ENCODE measurements around the gene SBNO2. TPM values are rescaled to one million over a fixed set of nuclear protein-coding genes. Genes with fewer than 3 reads are reported as not detected.

SBNO2 gene, protein sequence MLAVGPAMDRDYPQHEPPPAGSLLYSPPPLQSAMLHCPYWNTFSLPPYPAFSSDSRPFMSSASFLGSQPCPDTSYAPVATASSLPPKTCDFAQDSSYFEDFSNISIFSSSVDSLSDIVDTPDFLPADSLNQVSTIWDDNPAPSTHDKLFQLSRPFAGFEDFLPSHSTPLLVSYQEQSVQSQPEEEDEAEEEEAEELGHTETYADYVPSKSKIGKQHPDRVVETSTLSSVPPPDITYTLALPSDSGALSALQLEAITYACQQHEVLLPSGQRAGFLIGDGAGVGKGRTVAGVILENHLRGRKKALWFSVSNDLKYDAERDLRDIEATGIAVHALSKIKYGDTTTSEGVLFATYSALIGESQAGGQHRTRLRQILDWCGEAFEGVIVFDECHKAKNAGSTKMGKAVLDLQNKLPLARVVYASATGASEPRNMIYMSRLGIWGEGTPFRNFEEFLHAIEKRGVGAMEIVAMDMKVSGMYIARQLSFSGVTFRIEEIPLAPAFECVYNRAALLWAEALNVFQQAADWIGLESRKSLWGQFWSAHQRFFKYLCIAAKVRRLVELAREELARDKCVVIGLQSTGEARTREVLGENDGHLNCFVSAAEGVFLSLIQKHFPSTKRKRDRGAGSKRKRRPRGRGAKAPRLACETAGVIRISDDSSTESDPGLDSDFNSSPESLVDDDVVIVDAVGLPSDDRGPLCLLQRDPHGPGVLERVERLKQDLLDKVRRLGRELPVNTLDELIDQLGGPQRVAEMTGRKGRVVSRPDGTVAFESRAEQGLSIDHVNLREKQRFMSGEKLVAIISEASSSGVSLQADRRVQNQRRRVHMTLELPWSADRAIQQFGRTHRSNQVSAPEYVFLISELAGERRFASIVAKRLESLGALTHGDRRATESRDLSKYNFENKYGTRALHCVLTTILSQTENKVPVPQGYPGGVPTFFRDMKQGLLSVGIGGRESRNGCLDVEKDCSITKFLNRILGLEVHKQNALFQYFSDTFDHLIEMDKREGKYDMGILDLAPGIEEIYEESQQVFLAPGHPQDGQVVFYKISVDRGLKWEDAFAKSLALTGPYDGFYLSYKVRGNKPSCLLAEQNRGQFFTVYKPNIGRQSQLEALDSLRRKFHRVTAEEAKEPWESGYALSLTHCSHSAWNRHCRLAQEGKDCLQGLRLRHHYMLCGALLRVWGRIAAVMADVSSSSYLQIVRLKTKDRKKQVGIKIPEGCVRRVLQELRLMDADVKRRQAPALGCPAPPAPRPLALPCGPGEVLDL (N-terminal part only)
- 100 to 1,000 TPM; 112 to 117 TPM for total RNA-seq

DNA sequence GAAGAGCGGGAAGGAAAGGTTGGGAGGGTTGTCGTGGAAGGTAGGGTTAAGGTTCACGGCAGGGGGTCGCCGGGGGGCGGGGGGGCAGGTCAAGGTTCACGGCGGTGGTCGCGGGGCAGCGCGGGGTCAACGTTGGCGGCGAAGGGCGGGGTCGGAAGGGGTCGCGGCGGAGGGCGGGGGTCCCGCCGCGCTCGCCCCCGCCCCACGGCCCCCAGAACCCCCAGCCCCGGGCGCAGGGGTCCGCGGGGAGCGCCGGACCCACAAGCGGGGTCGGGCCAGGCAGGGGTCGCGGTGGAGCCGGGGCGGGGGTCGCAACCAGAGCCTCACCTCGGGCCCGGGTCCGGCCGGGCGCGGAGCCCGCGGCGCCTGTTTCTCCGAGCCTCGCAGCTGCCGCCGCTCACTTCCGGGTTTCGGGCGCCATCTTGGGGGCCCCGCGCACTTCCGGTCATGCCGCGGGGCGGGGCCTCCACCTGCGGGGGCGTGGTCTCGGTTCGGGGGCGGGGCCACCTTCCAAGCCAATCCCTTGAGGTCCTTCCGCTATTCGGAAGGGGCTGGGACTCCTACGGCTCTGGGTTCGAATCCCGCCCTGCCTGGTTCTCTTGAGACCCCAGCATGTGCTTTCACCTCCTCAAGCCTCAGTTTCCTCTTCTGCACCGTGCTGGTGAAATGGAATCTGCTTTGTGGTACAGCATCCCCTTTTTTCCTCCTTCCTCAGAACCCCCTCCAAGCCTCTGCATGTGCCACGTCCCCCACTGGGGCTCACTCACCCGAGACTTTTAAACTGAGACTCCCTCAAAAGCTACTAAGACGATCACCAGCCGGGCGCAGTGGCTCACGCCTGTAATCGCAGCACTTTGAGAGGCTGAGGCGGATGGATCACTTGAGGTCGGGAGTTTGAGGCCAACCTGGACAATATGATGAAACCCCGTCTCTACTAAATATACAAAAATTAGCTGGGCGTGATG is at the start of gene SBNO2:
TSS of gene SBNO2 (minus strand) at position 424 of the 965 bp plus-strand sequence. CDS start 19,992 bp downstream, outside the sequence.
- DNase-seq = peak; percentile 96
- Mint-ChIP-seq H3K4me1 (ENCODE audit: low read depth) (peaks cover 38% of the 10 kb centered on the region), H3K9me3 (no peaks in the 10 kb centered on the region), H3K36me3 (ENCODE audit: low read depth) (no peaks in the 10 kb centered on the region), H3K27ac (peak within 1 kb of the TSS; percentile 89), H3K4me3 (peak within 1 kb of the TSS; percentile 87), H3K27me3 (ENCODE audit: low read depth) (no peaks in the 10 kb centered on the region)
- intact Hi-C loops (cut with micrococcal nuclease) = loop anchor here (1.0 kb wide), 2 partner anchors 15 to 42 kb away; no protein-coding TSS in a partner anchor
- CTCF ChIA-PET = interaction anchor here (1.0 to 1.2 kb wide), 2 partner anchors 92 to 109 kb away, joined by 3 to 4 read pairs; no protein-coding TSS in a partner anchor

DNA sequence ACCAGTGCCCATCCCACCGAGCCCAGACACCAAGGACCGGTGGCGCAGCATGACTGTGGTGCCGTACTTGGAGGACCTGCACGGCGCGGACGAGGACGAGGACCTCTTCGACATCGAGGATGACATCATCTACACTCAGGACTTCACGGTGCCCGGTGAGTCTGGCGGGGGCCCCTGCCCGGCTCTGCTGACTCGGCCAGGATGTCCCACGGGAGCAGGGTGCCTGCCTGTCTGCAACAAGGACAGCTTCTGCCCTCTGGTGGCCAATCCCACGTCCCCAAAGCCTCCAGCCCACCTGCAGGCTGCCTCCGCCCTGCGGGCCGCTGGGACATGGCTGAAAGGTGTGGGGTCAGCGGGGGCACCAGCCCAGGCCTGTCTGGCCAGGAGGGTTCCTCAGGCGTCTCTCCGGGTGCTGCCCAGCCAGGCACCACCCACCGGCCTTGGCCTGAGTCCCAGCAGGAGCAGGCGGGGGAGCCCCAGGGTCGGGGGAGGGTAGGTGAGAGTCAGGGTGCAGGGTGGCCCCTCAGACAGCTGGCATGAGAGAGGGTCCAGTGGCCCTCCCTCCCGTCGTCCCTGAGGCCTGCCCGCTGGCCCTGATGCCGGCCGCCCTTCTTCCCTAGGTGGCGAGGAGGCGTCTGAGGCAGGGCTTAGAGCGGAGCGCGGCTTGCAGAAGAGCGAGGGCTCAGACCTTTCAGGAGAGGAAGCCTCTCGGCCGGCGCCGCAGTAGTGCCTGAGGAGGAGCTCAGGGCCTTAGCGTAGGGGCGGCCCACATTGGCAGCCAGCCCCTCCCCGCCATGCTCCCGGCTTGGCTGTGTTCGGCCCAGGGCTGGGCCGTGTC is 49.2 kb upstream of the SBNO2 start:
- no peaks in the 10 kb centered on the region for H3K27me3 Mint-ChIP-seq (ENCODE audit: low read depth)
- CTCF ChIA-PET = interaction anchor here (0.6 to 2.3 kb wide), 3 partner anchors 9 to 29 kb away, joined by 3 to 11 read pairs (median 3); no protein-coding TSS in a partner anchor
- H3K4me3 Mint-ChIP-seq = no peak overlapping the region
- no peaks in the 10 kb centered on the region for H3K9me3 Mint-ChIP-seq
- intact Hi-C loops (cut with micrococcal nuclease) = no loop called here
- DNase-seq = peak; percentile 53
- H3K27ac Mint-ChIP-seq = no peak overlapping the region
- H3K36me3 Mint-ChIP-seq (ENCODE audit: low read depth) = peaks cover 5% of the 10 kb centered on the region
- no peaks in the 10 kb centered on the region for H3K4me1 Mint-ChIP-seq (ENCODE audit: low read depth)

DNA sequence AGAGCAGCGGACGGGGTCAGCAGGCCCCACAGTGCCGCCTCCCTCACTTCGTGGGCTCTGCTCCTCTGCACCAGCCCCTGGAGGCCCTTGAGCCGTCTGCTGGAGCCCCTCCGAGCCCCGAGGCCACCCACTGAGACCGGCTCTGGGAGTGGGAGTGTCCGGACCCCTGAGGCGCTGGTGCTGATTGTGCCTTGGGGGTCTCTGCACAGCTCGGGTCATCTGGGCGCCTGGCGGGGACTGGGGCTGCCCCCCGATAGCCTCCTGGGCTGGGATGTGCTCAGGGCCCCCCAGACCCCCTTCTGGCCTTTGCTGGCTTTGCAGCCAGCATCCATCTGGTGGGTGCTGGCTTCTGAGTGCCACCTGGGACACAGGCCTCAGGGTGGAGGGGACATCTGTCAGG is 48.3 kb upstream of the SBNO2 start:
- CTCF ChIA-PET = interaction anchor here (2.3 kb wide), 1 partner anchor 9 kb away, joined by 11 read pairs; no protein-coding TSS in a partner anchor
- intact Hi-C loops (cut with micrococcal nuclease) = no loop called here
- H3K4me1 Mint-ChIP-seq (ENCODE audit: low read depth) = no peaks in the 10 kb centered on the region

DNA sequence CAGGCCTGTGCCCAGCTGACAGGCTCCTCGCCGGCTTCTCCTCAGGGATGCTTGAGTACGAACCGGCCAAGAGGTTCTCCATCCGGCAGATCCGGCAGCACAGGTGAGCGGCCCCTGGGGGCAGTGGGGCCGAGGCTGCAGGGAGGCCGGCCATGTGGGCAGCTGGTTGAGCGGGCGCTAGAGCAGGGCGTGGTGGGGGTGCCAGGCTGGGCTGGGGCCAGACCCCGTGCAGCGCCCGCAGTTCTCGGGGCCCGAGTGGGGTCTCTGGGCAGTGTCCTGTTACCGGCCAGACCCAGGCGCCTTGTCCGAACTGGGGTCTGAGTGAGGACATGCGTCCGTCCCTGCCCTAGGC is 47.8 kb upstream of the SBNO2 start:
- H3K27me3 Mint-ChIP-seq (ENCODE audit: low read depth) = no peaks in the 10 kb centered on the region
- CTCF ChIA-PET = interaction anchor here (0.5 to 1.5 kb wide), 3 partner anchors 22 to 278 kb away, joined by 3 to 5 read pairs (median 5); no protein-coding TSS in a partner anchor
- H3K4me3 Mint-ChIP-seq = no peak overlapping the region
- H3K4me1 Mint-ChIP-seq (ENCODE audit: low read depth) = no peaks in the 10 kb centered on the region
- H3K36me3 Mint-ChIP-seq (ENCODE audit: low read depth) = no peaks in the 10 kb centered on the region
- no peak for DNase-seq
- H3K27ac Mint-ChIP-seq = no peak overlapping the region
- no peaks in the 10 kb centered on the region for H3K9me3 Mint-ChIP-seq
- intact Hi-C loops (cut with micrococcal nuclease) = no loop called here

More for the DNA sequence above, 48.3 kb upstream of the SBNO2 start:
- H3K27ac Mint-ChIP-seq = no peak overlapping the region
- no peaks in the 10 kb centered on the region for H3K9me3 Mint-ChIP-seq
- no peak overlapping the region for H3K4me3 Mint-ChIP-seq
- no peak for DNase-seq
- H3K27me3 Mint-ChIP-seq (ENCODE audit: low read depth) = no peaks in the 10 kb centered on the region
- peaks cover 3% of the 10 kb centered on the region for H3K36me3 Mint-ChIP-seq (ENCODE audit: low read depth)

GRCh38 chr19:1220976-1221903 is 47.2 kb upstream of the SBNO2 start:
- CTCF ChIA-PET = interaction anchor here (0.5 to 1.5 kb wide), 4 partner anchors 23 to 277 kb away, joined by 3 to 5 read pairs (median 4); no protein-coding TSS in a partner anchor
- intact Hi-C loops (cut with micrococcal nuclease) = no loop called here
- Mint-ChIP-seq H3K27ac (no peak overlapping the region), H3K27me3 (ENCODE audit: low read depth) (no peaks in the 10 kb centered on the region), H3K36me3 (ENCODE audit: low read depth) (no peaks in the 10 kb centered on the region), H3K4me1 (ENCODE audit: low read depth) (peaks cover 2% of the 10 kb centered on the region), H3K9me3 (no peaks in the 10 kb centered on the region), H3K4me3 (no peak overlapping the region)
- no peak for DNase-seq

- Mint-ChIP-seq H3K9me3 (no peaks in the 10 kb centered on the region), H3K4me1 (ENCODE audit: low read depth) (peaks cover 4% of the 10 kb centered on the region), H3K27me3 (ENCODE audit: low read depth) (no peaks in the 10 kb centered on the region), H3K27ac (no peak overlapping the region), H3K4me3 (no peak overlapping the region), H3K36me3 (ENCODE audit: low read depth) (no peaks in the 10 kb centered on the region)
- intact Hi-C loops (cut with micrococcal nuclease) = no loop called here
- DNase-seq = no peak
- CTCF ChIA-PET = interaction anchor here (0.9 to 1.5 kb wide), 2 partner anchors 24 to 104 kb away, joined by 3 to 5 read pairs; no protein-coding TSS in a partner anchor
Observed at GRCh38 chr19:1220477-1220930, 46.4 kb upstream of the SBNO2 start.

- Mint-ChIP-seq H3K36me3 (ENCODE audit: low read depth) (no peaks in the 10 kb centered on the region), H3K4me1 (ENCODE audit: low read depth) (peaks cover 6% of the 10 kb centered on the region), H3K9me3 (no peaks in the 10 kb centered on the region), H3K4me3 (no peak overlapping the region), H3K27me3 (ENCODE audit: low read depth) (no peaks in the 10 kb centered on the region), H3K27ac (no peak overlapping the region)
- intact Hi-C loops (cut with micrococcal nuclease) = no loop called here
- CTCF ChIA-PET = interaction anchor here (0.9 kb wide), 1 partner anchor 104 kb away, joined by 3 read pairs; no protein-coding TSS in a partner anchor
- DNase-seq = no peak
Observed at GRCh38 chr19:1219786-1220476, 45.9 kb upstream of the SBNO2 start.

GRCh38 chr19:1218751-1219567 is 44.9 kb upstream of the SBNO2 start:
- Mint-ChIP-seq H3K4me3 (no peak overlapping the region), H3K36me3 (ENCODE audit: low read depth) (no peaks in the 10 kb centered on the region), H3K27me3 (ENCODE audit: low read depth) (no peaks in the 10 kb centered on the region), H3K27ac (no peak overlapping the region), H3K9me3 (no peaks in the 10 kb centered on the region), H3K4me1 (ENCODE audit: low read depth) (peaks cover 10% of the 10 kb centered on the region)
- intact Hi-C loops (cut with micrococcal nuclease) = no loop called here
- no peak for DNase-seq
- CTCF ChIA-PET = interaction anchor here (1.1 kb wide), 1 partner anchor 24 kb away, joined by 3 read pairs; no protein-coding TSS in a partner anchor

Data from activated naive CD4-positive, alpha-beta T cell treated with anti-CD3 and anti-CD28 coated beads for 36 hours (primary cell).